Esophagus squamous epithelium (tissue), 4 donors: ENCODE measurements around the gene CDH18.

Experiments
- POLR2A ChIP-seq, 4 donors: fragments of 450-650 bp; IDR thresholded peaks; one replicate each; pipeline ENCODE4 v1.6.1; 2017; ENCODE audit warnings: antibody characterized with exemption in 4 of 4, mild to moderate bottlenecking in 4 of 4, moderate library complexity in 3 of 4
- TF ChIP-seq, protein P1 (sequence below), 6 experiments: fragments of 450-650 bp in 4 of 6; fragments of 200-600 bp in 2 of 6; sonication (generic) in 2 of 6; IDR thresholded peaks; one replicate each; pipeline ENCODE4 v1.5.1; 2016 to 2019; ENCODE audit warnings: antibody characterized with exemption in 6 of 6, mild to moderate bottlenecking in 4 of 6, moderate library complexity in 4 of 6

DNA sequence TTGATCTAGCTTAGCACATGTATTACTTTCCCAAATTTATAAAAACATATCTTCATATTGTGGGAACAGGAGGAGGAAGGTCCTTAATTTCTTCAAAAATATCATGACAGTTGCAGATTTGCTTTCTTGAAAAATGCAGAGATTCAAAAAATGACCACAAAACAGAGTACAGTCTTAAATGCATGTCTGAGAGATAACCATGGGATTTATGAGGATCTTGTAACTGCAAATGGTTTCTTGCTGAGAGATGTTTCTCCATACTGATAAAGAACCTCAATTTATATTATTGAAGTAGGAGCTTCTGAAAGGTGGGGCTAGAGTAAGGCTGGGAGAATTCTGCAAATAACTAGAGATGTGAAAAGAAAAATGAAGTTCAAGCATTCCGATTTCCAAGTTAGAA, 83.2 kb downstream of the CDH18 start:
- TF ChIP-seq, protein P1, sequence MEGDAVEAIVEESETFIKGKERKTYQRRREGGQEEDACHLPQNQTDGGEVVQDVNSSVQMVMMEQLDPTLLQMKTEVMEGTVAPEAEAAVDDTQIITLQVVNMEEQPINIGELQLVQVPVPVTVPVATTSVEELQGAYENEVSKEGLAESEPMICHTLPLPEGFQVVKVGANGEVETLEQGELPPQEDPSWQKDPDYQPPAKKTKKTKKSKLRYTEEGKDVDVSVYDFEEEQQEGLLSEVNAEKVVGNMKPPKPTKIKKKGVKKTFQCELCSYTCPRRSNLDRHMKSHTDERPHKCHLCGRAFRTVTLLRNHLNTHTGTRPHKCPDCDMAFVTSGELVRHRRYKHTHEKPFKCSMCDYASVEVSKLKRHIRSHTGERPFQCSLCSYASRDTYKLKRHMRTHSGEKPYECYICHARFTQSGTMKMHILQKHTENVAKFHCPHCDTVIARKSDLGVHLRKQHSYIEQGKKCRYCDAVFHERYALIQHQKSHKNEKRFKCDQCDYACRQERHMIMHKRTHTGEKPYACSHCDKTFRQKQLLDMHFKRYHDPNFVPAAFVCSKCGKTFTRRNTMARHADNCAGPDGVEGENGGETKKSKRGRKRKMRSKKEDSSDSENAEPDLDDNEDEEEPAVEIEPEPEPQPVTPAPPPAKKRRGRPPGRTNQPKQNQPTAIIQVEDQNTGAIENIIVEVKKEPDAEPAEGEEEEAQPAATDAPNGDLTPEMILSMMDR (IDR thresholded peaks at IDR 0.05), result no peak
- no peak for TF ChIP-seq POLR2A (IDR thresholded peaks at IDR 0.05)
